ENCODE measurements around the gene EFS.
"Not testable (repeated sequence)": the region's sequence is repeated elsewhere in the genome, so short reads cannot be mapped to it uniquely, and the experiment has no call there.

The EFS gene

DNA sequence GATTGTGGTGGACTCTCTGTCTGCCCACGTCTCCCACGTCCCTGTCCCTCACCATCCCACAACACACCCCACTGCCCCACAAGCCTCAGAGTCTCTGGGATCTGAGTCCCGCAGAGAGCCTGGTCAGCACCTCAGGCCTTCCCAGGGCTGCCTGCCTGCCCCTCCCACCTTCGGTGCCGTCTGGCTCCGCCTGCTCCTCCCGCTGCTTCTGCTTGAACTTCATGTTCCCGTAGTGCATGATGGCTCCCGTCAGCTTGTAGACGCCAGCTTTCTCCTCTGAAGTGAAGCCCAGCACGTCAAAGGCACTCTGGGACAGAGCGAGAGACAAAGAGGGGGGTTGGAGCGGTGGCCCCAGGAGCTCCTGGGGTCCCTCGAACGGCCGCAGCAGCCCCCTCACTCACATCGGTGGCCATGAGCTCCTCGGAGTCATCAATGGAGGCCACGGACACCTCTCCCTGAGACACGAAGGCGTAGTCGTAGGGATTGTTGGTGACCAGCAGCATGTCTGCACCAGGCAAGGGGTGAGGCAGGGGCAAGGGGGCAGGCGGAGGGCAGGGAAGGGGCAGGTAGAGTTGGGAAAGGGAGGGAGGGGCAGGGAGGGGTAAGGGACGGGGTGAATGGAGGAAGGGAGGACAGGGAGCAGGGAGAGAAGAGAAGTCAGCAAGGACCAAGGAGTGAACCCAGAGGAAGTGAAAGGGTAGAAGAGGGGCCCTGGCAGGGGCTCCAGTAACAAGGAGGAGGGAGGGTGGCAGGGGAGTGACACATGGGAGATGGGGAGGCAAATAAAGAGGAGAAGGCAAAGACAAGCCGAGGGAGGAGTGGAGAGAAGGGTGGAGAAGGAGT is 37.5 kb upstream of the EFS start:
- no peak for TF ChIP-seq POLR2A (IDR thresholded peaks at IDR 0.05; ENCODE audit: extremely low read depth, insufficient read length)
- no peak for TF ChIP-seq MYC (IDR thresholded peaks at IDR 0.05; ENCODE audit: low read depth, low read length)
- TF ChIP-seq MAX (IDR thresholded peaks at IDR 0.05; ENCODE audit: low read depth, low read length) = no peak
- TF ChIP-seq CTCF (IDR thresholded peaks at IDR 0.05; ENCODE audit: low read depth, low read length) = no peak
- no peak overlapping the region for H3K4me3 ChIP-seq (ENCODE audit: low read depth, low read length)
- DNase-seq (ENCODE audit: low read depth) = no peak

DNA sequence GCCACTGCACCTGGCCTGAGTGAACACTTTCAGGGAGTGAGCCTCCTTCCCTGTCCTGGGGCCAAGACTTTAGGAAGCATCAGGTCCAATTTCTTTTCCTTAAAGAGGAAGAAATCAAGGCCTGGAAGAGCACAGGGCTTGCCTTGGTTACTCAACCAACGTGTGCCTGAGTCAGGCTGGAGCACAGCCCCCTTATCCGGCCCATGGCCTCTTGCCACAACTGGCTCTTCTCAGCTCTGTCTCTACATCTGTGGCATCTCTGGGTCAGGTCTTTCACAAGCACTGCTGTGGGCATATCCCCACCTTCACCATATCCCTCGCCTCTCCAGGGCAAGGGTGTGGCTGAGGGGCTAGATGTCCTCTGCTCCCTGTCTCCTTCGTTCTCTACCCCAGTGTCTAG is 36.3 kb upstream of the EFS start:
- TF ChIP-seq CTCF (IDR thresholded peaks at IDR 0.05; ENCODE audit: low read depth, low read length) = no peak
- no peak for TF ChIP-seq MYC (IDR thresholded peaks at IDR 0.05; ENCODE audit: low read depth, low read length)
- TF ChIP-seq MAX (IDR thresholded peaks at IDR 0.05; ENCODE audit: low read depth, low read length) = no peak
- TF ChIP-seq POLR2A (IDR thresholded peaks at IDR 0.05; ENCODE audit: extremely low read depth, insufficient read length) = no peak
- DNase-seq (ENCODE audit: low read depth) = peak; percentile 16
- H3K4me3 ChIP-seq (ENCODE audit: low read depth, low read length) = no peak overlapping the region

DNA sequence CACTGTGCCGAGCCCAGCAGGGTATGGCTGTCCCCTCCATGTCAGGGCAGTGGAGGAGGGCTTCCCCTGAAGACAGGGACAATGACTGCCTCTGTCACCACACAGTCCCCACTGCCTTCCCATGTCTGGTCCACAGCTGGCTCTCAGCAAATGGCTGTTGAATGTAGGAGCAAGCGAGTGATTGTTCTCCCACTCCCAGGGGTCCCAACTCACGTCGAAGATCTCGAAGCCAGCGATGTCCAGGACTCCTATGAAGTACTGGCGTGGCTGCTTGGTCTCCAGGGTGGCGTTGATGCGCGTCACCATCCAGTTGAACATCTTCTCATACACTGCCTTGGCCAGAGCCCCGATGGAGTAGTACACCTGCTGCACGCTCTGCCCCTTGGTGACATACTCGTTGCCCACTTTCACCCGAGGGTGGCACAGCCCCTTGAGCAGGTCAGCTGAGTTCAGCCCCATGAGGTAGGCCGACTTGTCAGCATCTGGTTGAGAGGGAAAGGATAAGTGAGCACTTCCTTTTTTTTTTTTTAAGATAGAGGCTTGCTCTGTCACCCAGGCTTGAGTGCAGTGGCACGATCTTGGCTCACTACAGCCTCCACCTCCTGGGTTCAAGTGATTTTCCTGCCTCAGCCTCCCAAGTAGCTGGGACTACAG is 35.7 kb upstream of the EFS start:
- not testable (repeated sequence) for DNase-seq (ENCODE audit: low read depth); H3K4me3 ChIP-seq (ENCODE audit: low read depth, low read length)

- no peak for DNase-seq (ENCODE audit: low read depth)
- H3K4me3 ChIP-seq (ENCODE audit: low read depth, low read length) = no peak overlapping the region
- no peak for TF ChIP-seq MYC (IDR thresholded peaks at IDR 0.05; ENCODE audit: low read depth, low read length)
- TF ChIP-seq CTCF (IDR thresholded peaks at IDR 0.05; ENCODE audit: low read depth, low read length) = no peak
- TF ChIP-seq MAX (IDR thresholded peaks at IDR 0.05; ENCODE audit: low read depth, low read length) = no peak
- no peak for TF ChIP-seq POLR2A (IDR thresholded peaks at IDR 0.05; ENCODE audit: extremely low read depth, insufficient read length)
These were observed 34.6 kb upstream of the EFS start for GRCh38 chr14:23399591-23399990.

DNA sequence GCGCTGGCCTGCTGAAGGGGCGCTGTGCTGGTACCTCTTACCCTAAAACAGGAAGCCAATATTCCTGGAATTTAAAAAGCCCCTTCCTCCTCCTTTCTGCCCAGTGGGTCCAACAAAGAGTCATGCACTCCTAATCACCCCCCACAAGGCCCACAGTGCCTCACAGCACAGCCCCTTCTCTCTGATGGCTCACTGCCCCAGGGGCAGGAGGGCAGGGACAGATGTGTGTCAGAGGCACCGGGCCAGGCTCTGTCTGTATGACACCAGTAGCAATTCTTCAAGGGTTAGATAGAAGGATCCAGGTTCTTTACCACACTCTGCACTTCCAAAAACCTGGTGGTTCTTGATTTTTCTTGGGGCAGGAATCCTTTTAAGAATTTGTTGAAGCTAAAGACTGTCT is 34.2 kb upstream of the EFS start:
- no peak overlapping the region for H3K4me3 ChIP-seq (ENCODE audit: low read depth, low read length)
- DNase-seq (ENCODE audit: low read depth) = no peak
- TF ChIP-seq CTCF (IDR thresholded peaks at IDR 0.05; ENCODE audit: low read depth, low read length) = no peak
- no peak for TF ChIP-seq POLR2A (IDR thresholded peaks at IDR 0.05; ENCODE audit: extremely low read depth, insufficient read length)
- no peak for TF ChIP-seq MAX (IDR thresholded peaks at IDR 0.05; ENCODE audit: low read depth, low read length)
- TF ChIP-seq MYC (IDR thresholded peaks at IDR 0.05; ENCODE audit: low read depth, low read length) = no peak

GRCh38 chr14:23398348-23398747 is 33.4 kb upstream of the EFS start:
- no peak for DNase-seq (ENCODE audit: low read depth)
- TF ChIP-seq POLR2A (IDR thresholded peaks at IDR 0.05; ENCODE audit: extremely low read depth, insufficient read length) (no peak), MAX (IDR thresholded peaks at IDR 0.05; ENCODE audit: low read depth, low read length) (no peak), CTCF (IDR thresholded peaks at IDR 0.05; ENCODE audit: low read depth, low read length) (no peak), MYC (IDR thresholded peaks at IDR 0.05; ENCODE audit: low read depth, low read length) (no peak)
- H3K4me3 ChIP-seq (ENCODE audit: low read depth, low read length) = no peak overlapping the region
